NCI-H146 treated with DMSO at 0.1 percent for 48 hours (cell line): ENCODE data around the gene FOXP3.

Experiments used
- DNase-seq: peaks from one replicate; lab custom pipeline; 2025; ENCODE audit not compliant: unreplicated experiment; lab: John Stamatoyannopoulos, UW

Gene FOXP3

DNA sequence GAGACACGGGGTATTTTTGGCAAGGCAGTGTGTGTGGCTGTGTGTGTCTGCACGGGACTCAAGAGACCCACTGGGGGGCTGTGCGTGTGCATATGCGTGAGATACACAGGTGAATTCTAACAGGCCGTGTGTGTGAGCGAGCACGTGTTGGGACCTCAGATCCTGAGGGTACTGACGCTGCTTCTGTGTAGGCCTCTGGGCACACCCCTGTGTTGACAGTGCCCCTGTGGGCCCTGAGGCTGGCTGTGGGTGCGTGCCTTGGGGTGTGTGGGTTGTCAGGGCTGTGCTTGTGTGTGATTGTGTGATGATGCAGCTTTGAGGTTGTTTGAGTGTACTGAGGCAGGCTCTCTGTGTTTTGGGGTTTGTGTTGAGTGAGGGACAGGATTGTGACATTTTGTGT lies 13.9 kb downstream of the FOXP3 start:
- DNase-seq: no peak

DNA sequence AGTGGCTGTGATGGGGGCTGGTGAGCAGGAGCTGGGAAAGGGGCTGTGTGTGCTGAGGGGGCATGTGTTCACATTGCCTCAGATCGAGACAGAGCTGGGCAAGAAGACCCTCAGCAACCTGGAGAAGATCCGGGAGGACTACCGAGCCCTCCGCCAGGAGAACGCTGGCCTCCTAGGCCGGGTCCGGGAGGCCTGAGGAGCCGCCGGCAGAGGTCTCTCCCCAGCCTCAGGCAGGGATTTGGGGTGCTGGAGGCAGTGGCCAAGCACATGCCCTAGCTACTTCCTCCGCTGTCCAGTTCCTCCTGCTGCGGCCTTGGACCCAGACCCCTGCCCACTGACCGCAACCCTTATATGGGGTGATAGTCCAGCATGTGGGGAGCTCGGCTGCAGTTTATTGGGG lies 14.4 kb downstream of the FOXP3 start:
- no peak for DNase-seq

DNA sequence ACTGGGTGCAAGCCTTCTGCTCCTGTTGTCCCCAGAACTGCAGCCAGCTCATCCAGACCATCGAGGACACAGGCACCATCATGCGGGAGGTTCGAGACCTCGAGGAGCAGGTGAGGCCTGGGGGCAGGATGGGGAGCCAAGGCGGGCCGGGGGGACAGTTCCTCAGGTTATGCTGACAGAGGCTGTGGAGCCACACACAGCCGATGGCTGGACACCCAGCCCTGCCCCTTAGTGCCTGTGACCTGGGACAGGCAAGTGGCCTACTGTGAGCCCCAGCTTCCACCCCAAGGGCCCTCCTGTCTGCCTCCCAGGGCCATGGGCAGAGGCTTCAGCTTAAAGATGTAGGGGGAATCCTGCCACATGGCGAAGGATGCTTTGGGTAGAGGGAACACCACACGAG lies 14.9 kb downstream of the FOXP3 start:
- no peak for DNase-seq

DNA sequence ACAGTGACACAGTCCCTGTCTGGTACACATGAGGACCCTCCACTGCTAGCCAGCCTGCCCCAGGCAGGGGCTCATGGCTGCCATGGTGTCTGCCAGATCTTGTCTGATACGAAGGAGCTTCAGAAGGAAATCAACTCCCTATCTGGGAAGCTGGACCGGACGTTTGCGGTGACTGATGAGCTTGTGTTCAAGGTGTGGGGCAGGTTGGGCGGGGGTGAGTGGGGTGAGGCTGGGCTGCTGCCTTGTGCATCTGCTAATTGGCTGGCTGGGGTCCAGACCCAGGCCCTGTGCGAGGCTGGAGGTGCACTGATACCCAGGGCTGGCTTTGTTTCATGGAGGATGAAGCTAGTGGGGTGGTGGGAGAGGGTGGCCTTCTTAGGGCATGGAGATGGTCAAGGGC lies 15.4 kb downstream of the FOXP3 start:
- no peak for DNase-seq

DNA sequence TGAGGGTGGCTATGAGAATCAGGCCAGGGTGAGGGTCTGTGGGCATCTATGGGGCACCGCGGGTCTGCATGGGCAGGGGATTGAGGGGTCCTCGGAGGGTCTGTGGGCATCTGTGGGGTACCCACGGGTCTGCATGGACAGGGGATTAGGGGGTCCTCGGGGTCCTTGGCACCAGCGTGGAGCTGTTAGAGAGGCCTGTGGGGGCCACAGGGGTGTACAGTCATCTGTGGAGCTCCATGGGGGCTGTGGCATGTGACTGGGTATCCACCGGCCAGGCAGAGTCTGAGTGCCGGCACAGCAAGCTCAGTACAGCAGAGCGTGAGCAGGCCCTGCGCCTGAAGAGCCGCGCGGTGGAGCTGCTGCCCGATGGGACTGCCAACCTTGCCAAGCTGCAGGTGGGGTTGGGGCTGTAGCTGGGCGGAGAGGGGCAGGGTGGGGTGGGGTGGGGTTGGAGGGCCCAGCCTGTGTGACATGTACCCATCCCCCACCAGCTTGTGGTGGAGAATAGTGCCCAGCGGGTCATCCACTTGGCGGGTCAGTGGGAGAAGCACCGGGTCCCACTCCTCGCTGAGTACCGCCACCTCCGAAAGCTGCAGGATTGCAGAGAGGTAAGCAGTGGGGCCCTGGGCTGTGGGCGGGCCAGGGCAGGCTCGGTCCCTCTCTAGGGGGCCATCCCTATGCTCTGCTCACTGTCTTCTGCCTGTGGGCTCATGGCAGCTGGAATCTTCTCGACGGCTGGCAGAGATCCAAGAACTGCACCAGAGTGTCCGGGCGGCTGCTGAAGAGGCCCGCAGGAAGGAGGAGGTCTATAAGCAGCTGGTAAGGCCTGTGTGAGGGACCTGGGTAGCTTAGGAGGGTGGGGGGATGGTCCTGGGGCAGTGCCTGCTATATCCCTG lies 16.3 kb downstream of the FOXP3 start:
- DNase-seq: no peak

DNA sequence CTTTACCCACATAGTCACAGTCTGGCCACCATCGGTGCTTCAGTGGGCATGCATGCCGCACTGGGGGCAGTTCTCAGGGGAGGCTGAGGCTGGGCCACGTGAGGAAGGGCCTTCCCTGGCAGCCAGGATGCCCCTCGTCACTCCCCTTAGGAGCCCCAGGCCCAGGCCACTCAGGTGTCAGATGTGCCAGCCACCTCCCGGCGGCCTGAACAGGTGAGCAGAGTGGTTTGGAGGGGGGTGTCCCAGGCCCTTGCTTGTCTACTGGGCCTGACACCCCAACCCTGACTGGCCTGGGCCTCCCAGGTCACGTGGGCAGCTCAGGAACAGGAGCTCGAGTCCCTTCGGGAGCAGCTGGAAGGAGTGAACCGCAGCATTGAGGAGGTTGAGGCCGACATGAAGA lies 17.2 kb downstream of the FOXP3 start:
- DNase-seq: no peak

DNA sequence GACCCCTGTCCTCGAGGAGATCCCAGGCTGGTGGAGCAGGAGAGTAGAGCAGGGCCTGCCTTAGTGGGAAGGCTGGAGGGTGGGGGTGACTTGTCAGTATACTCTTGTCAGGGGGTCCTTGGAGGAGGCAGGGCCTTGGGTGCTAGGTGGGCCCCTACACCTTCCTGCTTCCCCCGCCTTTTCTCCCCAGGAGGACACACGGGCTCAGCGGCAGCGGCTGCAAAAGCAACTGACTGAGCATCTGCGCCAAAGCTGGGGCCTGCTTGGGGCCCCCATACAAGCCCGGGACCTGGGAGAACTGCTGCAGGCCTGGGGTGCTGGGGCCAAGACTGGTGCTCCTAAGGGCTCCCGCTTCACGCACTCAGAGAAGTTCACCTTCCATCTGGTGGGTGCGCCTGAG lies 18.0 kb downstream of the FOXP3 start:
- no peak for DNase-seq

DNA sequence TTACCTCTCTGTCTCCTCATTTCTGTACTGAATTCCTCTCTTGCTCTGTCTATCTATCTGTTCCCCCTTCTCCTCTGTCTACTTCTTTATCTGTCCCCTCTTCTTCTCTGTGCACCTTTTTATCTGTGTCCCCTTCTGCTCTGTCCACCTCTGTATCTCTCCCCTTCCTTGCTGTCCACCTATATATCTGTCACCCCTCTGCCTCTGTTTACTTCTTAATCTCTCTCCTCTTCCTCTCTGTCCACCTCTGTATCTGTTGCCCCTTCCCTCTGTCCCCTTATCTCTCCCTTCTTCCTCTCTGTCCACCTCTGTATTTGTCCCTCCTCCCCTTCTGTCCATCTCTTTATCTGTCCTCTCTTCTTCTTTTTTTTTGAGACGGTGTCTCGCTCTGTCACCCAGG lies 20.3 kb downstream of the FOXP3 start:
- no peak for DNase-seq

DNA sequence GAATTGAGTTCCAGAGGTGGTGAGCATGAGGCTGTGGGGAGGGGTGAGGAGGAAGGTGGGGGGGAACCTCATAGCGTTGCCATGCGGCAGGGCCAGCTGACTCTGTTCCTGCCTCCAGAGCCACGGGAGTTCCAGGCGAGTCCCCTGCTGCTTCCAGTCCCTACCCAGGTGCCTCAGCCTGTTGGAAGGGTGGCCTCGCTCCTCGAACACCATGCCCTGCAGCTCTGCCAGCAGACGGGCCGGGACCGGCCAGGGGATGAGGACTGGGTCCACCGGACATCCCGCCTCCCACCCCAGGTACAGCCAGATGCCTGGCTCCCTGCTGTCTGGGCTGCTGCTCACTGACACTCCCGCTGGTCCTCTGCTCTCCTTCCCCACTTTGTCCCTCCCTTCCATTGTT lies 21.3 kb downstream of the FOXP3 start:
- no peak for DNase-seq

DNA sequence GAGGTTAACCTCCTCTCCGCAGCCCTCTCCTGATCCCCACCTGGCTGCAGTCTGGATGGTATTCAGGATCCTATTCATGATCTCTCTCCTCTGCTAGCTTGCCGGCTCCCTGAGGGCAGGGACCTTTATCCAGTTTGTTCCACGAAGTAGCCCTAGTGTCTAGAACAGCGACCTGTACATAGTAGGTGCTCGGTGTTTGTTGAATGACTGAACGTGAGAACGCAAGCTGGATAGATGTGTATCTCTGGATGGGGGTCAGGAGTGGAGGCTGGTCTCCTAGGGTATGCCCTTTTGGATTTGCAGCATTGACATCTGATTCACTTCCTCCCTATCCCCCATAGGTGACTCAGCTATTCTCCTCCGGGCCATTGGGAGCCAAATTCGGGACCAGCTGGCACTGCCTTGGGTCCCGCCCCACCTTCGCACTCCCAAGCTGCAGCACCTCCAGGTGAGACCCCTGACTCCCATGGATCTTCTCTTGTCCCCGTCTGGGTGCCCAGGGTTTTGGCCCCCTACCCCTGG lies 21.9 kb downstream of the FOXP3 start:
- DNase-seq: no peak

DNA sequence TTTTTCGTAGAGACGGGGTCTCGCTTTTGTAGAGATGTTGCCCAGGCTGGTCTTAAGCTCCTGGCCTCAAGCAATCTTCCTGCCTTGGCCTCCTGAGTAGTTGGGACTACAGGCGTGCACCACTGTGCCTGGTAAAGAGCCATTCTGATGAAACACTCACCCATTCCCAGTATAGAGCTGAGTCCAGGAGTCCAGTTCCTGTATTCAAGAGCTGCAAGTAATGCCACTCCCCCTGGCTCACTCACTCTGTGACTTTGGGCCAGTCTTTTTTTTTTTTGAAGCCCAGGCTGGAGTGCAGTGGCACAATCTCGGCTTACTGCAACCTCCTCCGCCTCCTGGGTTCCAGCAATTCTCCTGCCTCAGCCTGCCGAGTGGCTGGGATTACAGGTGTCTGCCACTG lies 25.8 kb downstream of the FOXP3 start:
- no peak for DNase-seq

DNA sequence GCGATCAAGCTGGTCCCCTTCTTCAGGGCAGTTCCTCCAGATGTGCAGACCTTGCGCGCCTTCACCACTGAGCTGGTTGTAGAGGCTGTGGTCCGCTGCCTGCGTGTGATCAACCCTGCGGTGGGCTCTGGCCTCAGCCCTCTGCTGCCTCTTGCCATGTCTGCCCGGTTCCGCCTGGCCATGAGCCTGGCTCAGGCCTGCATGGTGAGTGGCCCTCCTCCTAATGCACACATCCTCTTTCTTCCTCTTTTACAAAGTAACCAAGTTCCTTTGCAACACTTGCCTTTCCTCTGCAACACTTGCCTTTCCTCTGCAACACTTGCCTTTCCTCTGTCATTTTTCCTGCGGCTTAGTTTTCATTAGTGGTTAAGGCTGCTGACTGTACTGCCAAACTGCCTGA lies 27.4 kb downstream of the FOXP3 start:
- no peak for DNase-seq

DNA sequence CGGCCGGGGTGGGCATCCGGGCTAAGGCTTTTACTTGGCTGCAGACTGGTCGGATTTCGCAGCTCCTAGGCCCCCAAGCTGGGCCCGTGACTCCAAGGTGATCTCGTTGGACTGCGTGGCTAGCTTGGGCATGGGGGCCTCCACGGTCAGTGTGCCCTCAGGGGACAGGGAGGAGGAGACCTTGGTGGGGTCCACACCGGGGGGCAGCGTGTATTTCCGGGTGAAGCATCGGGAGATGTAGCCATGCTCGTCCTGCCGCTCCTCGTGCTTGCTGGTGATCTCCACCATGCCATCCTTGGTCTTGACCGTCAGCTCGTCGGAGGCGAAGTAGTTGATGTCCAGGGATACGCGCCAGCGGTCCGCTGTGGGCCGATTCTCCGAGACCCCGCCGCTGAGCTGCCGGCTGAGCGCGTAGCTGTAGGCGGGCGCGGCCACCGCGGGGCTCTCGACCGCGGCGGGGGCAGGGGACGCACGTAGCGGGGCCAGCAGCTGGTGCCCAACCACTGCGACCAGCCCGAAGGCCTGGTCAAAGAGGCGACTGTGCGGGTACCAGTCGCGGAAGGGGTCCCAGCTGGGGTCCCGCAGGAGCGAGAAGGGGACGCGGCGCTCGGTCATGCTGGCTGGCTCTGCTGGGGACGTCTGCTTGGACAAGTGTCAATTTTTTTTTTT lies 30.5 kb downstream of the FOXP3 start:
- no peak for DNase-seq

DNA sequence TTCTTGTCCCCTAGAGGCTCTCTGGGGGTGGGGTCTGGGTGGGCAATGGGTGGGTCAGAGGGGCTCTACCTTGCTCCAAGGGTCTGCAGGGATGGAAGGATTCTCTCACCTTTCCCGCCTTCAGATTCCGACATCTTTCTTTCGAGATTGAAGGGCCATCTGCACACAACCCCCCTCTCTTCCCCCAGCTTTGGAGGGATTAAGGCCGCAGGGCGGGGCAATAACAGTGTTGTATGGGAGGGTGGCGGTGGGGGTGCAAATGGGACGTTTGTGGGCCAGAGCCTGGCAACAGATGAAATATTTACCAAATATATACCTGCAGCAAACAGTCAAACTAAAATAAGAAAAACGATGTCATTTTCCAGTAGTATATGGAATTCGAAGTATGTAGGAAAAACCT lies 31.3 kb downstream of the FOXP3 start, which contains the start of gene CACNA1F:
Gene CACNA1F, minus strand, starts transcription at position 165 of the 400 bp plus-strand sequence. Its CDS starts 31 bp downstream, at position 134.
- no peak for DNase-seq

DNA sequence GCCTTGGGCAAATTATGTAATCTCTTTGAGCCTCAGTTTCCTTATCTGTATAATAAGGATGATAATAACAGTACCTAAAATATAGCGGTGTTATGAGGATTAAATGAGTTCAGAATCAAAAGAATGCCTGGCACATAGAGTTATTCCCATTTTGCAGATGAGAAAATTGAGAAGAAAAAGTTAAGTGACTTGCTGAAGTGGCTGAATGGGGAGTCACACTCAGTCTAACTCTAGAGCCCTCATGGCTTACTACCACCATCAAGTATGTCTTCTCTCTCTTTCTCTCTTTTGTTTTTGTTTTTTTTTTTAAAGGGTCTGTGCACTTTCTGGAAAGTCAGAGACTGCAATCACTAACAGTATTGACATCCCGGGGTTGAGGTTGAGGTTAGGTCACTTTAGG lies 32.0 kb downstream of the FOXP3 start:
- no peak for DNase-seq

DNA sequence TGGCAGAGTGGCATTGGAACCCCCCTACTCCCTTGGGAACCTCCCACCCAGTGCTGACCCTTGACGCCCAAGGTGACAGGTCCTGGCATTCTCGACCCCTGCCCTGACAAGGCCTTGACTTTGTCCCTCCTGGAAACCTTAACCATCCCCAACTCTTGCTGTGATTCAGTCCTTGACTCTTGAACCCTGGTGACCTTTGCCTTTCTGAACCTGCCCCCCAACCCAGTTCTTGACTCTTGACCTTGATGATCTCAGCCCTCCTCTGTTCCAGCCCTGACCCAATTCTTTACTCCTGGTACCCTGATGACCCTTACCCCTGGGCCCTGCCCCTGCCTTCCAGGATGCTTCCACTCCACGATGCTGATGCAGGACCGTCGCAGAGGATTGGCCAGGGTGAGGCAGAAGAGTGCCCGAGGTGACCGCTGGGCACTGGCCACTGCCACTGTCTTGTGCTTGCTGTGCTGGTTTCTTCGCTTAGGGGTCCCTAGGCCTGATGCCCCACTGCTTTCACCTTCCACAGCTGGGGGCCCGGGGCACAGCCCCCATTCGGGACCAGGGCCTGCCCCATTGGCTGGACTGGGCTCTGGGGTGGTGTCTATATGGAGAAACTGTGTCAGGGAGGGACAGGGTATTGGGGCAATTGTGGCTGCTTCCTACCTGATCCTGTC lies 33.0 kb downstream of the FOXP3 start:
- no peak for DNase-seq

DNA sequence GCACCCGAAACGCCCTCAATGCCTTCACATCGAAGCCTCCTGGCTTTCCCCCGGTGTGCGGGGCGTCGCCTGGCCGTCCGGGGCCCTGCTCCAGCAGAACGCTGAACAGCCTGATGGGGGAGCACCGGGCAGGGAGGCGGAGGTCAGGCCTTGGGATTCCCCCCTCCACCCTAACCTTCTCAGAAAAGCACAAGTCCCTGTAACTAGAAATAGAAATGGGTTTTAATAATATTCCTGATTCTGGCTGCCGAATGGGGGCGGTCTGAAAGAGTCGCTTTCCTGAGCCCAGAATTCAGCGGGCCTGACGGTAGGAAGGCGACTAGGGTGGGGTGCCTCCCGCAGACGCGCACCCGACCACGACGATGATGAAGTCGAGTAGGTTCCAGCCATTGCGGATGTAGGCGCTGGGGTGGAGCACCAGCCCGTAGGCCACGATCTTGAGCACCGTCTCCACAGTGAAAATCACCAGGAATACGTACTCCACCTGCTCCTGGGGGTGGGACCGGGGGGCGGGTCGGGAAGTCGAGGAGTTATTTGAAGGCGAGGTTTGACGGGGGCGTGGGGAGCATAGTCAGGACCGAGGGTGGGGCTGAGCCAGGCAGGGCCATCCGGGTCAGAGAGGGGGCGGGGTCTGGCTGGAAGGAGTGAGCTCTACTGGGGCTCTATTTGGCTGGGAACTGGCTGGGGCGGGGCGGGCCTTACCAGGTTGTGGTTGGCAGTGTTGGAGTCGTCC lies 33.8 kb downstream of the FOXP3 start:
- peak; percentile 64 for DNase-seq

DNA sequence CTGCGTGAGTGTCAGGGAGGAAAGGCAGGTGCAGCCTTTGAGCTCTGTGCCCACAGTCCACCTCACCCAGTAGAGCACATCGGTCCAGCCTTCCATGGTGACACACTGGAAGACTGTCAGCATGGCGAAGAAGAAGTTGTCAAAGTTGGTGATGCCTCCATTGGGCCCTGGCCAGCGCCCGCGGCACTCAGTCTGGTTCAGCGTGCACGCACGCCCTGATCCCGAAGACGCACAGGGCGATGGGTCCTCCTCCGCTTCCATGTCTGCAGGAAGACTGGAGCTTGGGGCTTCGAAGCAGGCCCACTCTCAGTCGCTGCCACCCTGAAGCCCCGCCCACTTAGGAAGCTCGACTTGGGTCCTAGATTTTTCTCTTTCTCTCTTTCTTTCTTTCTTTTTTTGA lies 36.3 kb downstream of the FOXP3 start:
- no peak for DNase-seq

DNA sequence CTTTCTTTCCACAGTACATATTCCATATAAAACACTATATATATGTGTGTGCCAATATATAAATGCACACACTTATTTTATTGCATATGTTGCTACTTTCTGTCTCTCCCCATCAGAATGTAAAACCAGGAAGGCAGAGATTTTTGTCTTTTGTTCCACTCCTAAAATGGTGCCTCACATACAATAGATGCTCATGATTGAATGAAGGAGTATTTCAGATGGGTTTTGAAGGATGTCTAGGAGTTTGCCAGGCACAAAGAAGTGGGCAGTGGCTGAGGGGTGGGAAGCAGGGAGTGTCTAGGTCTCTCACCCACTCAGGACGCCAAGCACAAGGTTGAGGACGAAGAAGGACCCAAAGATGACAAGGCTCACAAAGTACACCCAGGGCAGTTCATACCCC lies 36.8 kb downstream of the FOXP3 start:
- no peak for DNase-seq

DNA sequence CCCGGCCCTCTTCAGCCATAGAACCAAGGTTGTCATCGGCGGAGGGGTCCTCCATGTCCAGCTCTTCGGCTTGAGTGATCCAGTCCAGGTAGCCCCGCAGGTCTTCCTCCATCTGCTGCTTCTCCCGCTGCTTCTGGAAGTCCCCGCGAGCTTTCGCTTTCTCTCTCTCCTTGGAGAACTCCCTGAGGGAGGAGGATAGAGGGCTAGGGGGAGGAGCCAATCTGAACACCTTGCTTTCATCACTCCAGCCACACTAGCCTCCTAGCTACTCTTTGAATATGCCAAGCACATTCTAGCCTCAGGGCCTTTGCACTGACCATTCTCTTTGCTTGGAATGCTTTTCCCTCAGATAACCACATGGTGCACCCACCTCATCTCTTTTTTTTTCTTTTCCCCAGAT lies 37.6 kb downstream of the FOXP3 start:
- DNase-seq: no peak

DNA sequence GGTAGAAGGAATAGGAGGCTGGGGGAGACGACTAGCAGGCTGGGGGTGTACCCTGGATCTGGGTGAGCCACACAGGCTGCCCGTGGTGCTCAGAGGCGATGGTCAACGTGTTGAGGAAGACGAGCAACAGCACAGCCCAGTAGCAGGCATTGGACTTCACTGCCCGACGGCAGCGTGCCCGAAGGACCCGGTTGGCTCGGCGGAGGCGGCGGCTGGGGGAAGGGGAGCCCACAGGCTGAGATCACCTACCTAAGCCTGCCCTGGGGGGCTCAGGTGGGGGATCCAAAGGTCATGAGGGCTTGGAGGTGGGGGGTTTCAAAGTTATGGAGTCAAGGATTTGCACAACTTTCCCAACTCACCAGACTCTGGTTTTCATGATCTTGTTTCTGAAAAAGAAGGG lies 38.7 kb downstream of the FOXP3 start:
- no peak for DNase-seq
